SK-N-SH (cell line): ENCODE results near the gene LRRC32.

Experiments used
- CHD2 ChIP-seq: fragments of 150-350 bp; IDR thresholded peaks from 2 replicates; pipeline ENCODE4 v1.6.1; 2018; ENCODE audit warnings: low read length; ENCODE audit not compliant: partially characterized antibody
- CTCF ChIP-seq: fragments of 200-600 bp; sonication (generic); IDR thresholded peaks from 2 replicates; pipeline ENCODE4 v1.6.1; 2017; ENCODE audit warnings: antibody characterized with exemption, mild to moderate bottlenecking, moderate library complexity
- EZH2phosphoT487 ChIP-seq: fragments of 200-600 bp; sonication (generic); IDR thresholded peaks from 2 replicates; pipeline ENCODE4 v1.6.1; 2017; ENCODE audit warnings: low read depth, mixed run types, mild to moderate bottlenecking, antibody characterized with exemption, moderate library complexity, borderline replicate concordance
- FOXJ3 ChIP-seq: sonication (generic); formaldehyde crosslinking; IDR thresholded peaks from 2 replicates; pipeline ENCODE4 v1.5.1; 2020; ENCODE audit warnings: mild to moderate bottlenecking, missing genetic modification reagents
- FOXM1 ChIP-seq: IDR thresholded peaks from 2 replicates; pipeline ENCODE4 v1.4.0; 2012; ENCODE audit warnings: low read depth, mild to moderate bottlenecking
- NRF1 ChIP-seq: IDR thresholded peaks from 2 replicates; pipeline ENCODE4 v1.6.1; 2012; ENCODE audit warnings: low read depth, mild to moderate bottlenecking, low read length
- POLR2AphosphoS5 ChIP-seq: IDR thresholded peaks from 2 replicates; pipeline ENCODE4 v1.6.1; 2012; ENCODE audit warnings: low read depth, low read length
- REST ChIP-seq: IDR thresholded peaks from 2 replicates; pipeline ENCODE4 v1.6.1; 2012; ENCODE audit warnings: mild to moderate bottlenecking, low read depth, low read length, moderate library complexity

GRCh38 chr11:76672431-76673175 lies 2.1 kb upstream of the LRRC32 start:
- TF ChIP-seq POLR2AphosphoS5 (no peak), CTCF (no peak), NRF1 (no peak), EZH2phosphoT487 (no peak), REST (no peak), FOXJ3 (CRISPR knock-in tag) (no peak), CHD2 (no peak), FOXM1 (no peak)
